Measurements from ENCODE around the gene GTF2A2.

DNA sequence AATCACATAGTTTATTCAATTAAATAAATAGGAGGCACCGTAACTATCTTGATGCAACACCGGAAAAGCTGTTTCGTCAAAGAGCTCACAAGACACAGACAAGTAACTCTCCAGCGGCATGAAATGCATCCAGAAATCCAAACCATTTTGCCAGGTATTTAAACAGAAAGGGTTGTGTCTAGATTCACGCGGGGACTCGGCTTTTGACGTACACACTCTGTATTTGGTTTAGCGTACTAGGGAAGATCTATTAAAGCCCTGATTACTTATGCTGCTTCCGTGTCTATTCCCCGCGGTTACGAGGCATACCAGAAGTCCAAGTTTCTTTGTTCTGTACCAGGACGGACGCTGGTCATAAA is 31.1 kb upstream of the GTF2A2 start:
- no peak for TF ChIP-seq GATA2 (IDR thresholded peaks at IDR 0.05; ENCODE audit: low read depth, low read length)
- TF ChIP-seq GATA3 (IDR thresholded peaks at IDR 0.05; ENCODE audit: low read depth, low read length) = no peak
